ENCODE results near the gene DHX57.

- TF ChIP-seq CTCF (IDR thresholded peaks at IDR 0.05), result no peak
- no peak for TF ChIP-seq EP300 (IDR thresholded peaks at IDR 0.05)
Measured at GRCh38 chr2:38912619-38913018, 36.9 kb upstream of the DHX57 start.

Data from esophagus muscularis mucosa (tissue), 3 donors.